Memory B cell (primary cell): ENCODE measurements around the gene BARHL1.

Source experiments
- ATAC-seq: fragments of 150-1000 bp; cut with Tn5 transposase; 2 replicates; pipeline ENCODE4 v1.10.0; 2021; ENCODE audit warnings: low read depth, mild to moderate bottlenecking, moderate library complexity
- DNase-seq, 2 donors: peaks; one replicate each; pipeline ENCODE4 v3.0.0; 2022; ENCODE audit warnings: low spot score in 2 of 2
- H3K27ac Mint-ChIP-seq: one replicate; pipeline ENCODE4 v1.8.0; 2022; ENCODE audit warnings: mild to moderate bottlenecking, moderate library complexity, mixed read lengths
- H3K27me3 Mint-ChIP-seq: one replicate; pipeline ENCODE4 v1.8.0; 2022; ENCODE audit warnings: mixed read lengths
- H3K36me3 Mint-ChIP-seq: one replicate; pipeline ENCODE4 v1.8.0; 2022; ENCODE audit warnings: mild to moderate bottlenecking, mixed read lengths
- H3K4me1 Mint-ChIP-seq: one replicate; pipeline ENCODE4 v1.8.0; 2022; ENCODE audit warnings: mixed read lengths
- H3K4me3 Mint-ChIP-seq: one replicate; pipeline ENCODE4 v1.8.0; 2022; ENCODE audit warnings: mild to moderate bottlenecking, moderate library complexity, mixed read lengths
- H3K9me3 Mint-ChIP-seq: one replicate; pipeline ENCODE4 v1.8.0; 2022; ENCODE audit warnings: mixed read lengths

BARHL1 gene

DNA sequence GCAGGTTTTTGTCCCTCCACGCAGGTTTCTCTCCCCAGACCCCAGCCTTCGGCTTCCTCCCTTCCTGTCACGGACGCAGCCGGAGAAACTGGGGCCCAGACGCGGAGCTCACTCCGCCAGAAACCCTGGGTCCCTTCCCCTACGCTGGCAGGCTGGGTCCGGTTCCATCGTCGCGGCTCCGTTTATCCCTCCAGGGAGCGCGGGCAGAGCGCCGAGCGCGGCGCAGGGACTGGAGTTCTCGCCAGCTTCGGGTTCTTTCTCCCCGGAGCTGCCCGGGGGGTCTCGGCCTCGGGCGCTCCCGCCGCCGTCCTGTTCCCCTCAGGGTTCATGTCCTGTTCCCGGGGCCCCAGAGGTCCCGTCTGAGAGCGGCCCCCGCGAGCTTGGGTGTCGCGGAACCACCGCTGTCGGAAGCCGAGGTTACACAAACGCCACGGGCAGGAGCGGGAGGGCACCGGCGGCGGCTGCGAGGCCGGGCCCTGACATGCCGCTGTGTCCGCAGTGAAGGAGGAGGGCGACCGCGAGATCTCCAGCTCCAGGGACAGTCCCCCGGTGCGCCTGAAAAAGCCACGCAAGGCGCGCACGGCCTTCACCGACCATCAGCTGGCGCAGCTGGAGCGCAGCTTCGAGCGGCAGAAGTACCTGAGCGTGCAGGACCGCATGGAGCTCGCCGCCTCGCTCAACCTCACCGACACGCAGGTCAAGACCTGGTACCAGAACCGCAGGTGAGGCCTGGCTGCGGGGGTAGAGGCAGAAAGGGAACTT is 4.6 kb downstream of the BARHL1 start:
- DNase-seq (no peak), ATAC-seq (no peak)
- H3K36me3 Mint-ChIP-seq = peaks cover 4% of the 10 kb centered on the region
- peaks cover 23% of the 10 kb centered on the region for H3K27me3 Mint-ChIP-seq
- no peaks in the 10 kb centered on the region for H3K9me3 Mint-ChIP-seq
- peaks cover 17% of the 10 kb centered on the region for H3K4me1 Mint-ChIP-seq
- H3K4me3 Mint-ChIP-seq = no peak overlapping the region
- H3K27ac Mint-ChIP-seq = peak overlapping the region; percentile 54

GRCh38 chr9:132587592-132587955 is 5.2 kb downstream of the BARHL1 start:
- H3K4me3 Mint-ChIP-seq = no peak overlapping the region
- H3K27me3 Mint-ChIP-seq = peaks cover 23% of the 10 kb centered on the region
- no peaks in the 10 kb centered on the region for H3K9me3 Mint-ChIP-seq

GRCh38 chr9:132588098-132588497 is 5.7 kb downstream of the BARHL1 start:
- Mint-ChIP-seq H3K27ac (peak overlapping the region; percentile 7), H3K4me3 (no peak overlapping the region), H3K36me3 (peaks cover 4% of the 10 kb centered on the region), H3K4me1 (peaks cover 17% of the 10 kb centered on the region), H3K27me3 (peaks cover 21% of the 10 kb centered on the region), H3K9me3 (no peaks in the 10 kb centered on the region)
- ATAC-seq = no peak
- no peak for DNase-seq

More at GRCh38 chr9:132587592-132587955, 5.2 kb downstream of the BARHL1 start:
- H3K4me1 Mint-ChIP-seq = peaks cover 17% of the 10 kb centered on the region
- DNase-seq (no peak), ATAC-seq (no peak)
- H3K36me3 Mint-ChIP-seq = peaks cover 4% of the 10 kb centered on the region
- H3K27ac Mint-ChIP-seq = no peak overlapping the region

DNA sequence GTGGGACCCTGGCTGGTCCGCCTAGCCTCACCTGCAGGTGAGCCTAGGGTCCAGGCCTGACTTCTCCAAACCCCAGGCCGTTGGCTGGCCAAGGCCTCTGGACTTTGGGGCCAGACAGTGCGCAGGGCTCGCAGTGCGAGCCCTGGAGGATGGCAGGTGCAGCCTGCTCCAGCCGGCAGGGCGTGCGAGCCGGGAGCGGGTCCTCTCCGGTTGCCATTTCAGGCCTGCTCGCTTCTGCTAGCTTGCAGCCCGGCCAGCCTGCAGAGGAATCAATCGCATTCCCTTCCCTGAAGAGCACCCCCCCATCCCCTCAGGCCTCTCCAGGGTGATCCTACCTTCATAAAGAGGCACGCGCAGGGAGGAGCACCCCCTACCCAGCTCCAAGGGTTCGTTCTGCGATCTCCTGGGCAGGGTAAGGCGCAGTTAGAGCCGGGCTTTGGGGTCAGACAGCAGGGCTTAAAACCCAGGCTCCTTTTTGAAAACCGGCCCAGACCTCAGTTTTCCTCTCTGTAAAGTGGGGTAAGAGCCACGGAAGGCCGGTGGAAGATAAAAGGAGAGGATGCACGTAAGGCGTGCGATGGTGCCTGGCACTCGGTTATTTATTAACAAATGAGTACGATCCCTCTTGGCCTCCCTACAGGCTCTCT is 6.2 kb downstream of the BARHL1 start:
- no peak overlapping the region for H3K4me3 Mint-ChIP-seq
- peaks cover 22% of the 10 kb centered on the region for H3K27me3 Mint-ChIP-seq
- H3K27ac Mint-ChIP-seq = peak overlapping the region; percentile 7

GRCh38 chr9:132589148-132590036 is 7.0 kb downstream of the BARHL1 start:
- no peaks in the 10 kb centered on the region for H3K9me3 Mint-ChIP-seq
- peaks cover 12% of the 10 kb centered on the region for H3K36me3 Mint-ChIP-seq
- no peak overlapping the region for H3K4me3 Mint-ChIP-seq
- ATAC-seq (no peak), DNase-seq (no peak)
- peaks cover 20% of the 10 kb centered on the region for H3K27me3 Mint-ChIP-seq
- no peak overlapping the region for H3K27ac Mint-ChIP-seq
- peaks cover 17% of the 10 kb centered on the region for H3K4me1 Mint-ChIP-seq

More for the DNA sequence above, 6.2 kb downstream of the BARHL1 start:
- DNase-seq = no peak
- Mint-ChIP-seq H3K36me3 (peaks cover 6% of the 10 kb centered on the region), H3K4me1 (peaks cover 17% of the 10 kb centered on the region), H3K9me3 (no peaks in the 10 kb centered on the region)
- ATAC-seq = no peak

DNA sequence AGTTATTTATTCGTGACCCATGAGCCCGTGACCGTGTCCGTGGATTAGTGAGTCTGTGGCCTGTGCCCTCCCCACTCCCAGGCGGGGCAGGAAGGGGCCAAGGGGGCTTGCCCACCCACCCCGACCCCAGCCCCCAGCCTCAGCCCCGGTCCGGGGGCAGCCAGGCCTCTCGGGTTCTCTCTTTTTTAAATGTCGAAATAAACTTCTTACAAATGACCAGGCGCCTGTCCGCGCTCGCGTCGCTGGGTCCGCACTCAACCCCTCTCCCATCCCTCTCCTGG is 7.6 kb downstream of the BARHL1 start:
- Mint-ChIP-seq H3K27ac (peak overlapping the region; percentile 72), H3K4me3 (no peak overlapping the region), H3K9me3 (no peaks in the 10 kb centered on the region), H3K36me3 (peaks cover 16% of the 10 kb centered on the region), H3K4me1 (peaks cover 17% of the 10 kb centered on the region), H3K27me3 (peaks cover 20% of the 10 kb centered on the region)
- DNase-seq (no peak), ATAC-seq (no peak)

GRCh38 chr9:132590318-132591182 is 8.1 kb downstream of the BARHL1 start:
- Mint-ChIP-seq H3K4me3 (no peak overlapping the region), H3K27me3 (peaks cover 20% of the 10 kb centered on the region)
- ATAC-seq = no peak

DNA sequence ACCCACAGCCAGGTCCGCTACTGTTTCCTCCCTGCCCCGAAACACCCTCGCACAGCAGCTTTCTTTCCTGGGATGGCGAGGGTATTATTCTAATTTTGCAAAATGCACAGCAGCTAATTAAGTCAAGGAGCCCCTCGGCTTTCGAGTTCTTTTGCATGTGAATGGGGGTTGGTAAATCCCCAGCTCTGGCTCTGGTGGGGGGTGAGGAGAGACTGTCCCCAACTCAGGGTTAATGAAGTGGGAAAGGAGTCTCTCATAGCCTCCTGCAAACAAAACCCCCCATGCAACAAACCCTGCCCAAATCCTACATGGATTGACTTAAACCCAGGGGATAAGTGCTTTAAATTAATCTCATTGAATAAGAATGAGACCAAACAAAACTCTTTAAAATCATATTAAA is 8.8 kb downstream of the BARHL1 start:
- Mint-ChIP-seq H3K27me3 (peaks cover 17% of the 10 kb centered on the region), H3K4me1 (peaks cover 13% of the 10 kb centered on the region), H3K36me3 (peaks cover 26% of the 10 kb centered on the region), H3K9me3 (no peaks in the 10 kb centered on the region), H3K4me3 (no peak overlapping the region), H3K27ac (peak overlapping the region; percentile 60)
- ATAC-seq = no peak
- no peak for DNase-seq

More at GRCh38 chr9:132590318-132591182, 8.1 kb downstream of the BARHL1 start:
- DNase-seq = no peak
- Mint-ChIP-seq H3K27ac (peak overlapping the region; percentile 72), H3K4me1 (peaks cover 17% of the 10 kb centered on the region), H3K36me3 (peaks cover 20% of the 10 kb centered on the region), H3K9me3 (no peaks in the 10 kb centered on the region)

DNA sequence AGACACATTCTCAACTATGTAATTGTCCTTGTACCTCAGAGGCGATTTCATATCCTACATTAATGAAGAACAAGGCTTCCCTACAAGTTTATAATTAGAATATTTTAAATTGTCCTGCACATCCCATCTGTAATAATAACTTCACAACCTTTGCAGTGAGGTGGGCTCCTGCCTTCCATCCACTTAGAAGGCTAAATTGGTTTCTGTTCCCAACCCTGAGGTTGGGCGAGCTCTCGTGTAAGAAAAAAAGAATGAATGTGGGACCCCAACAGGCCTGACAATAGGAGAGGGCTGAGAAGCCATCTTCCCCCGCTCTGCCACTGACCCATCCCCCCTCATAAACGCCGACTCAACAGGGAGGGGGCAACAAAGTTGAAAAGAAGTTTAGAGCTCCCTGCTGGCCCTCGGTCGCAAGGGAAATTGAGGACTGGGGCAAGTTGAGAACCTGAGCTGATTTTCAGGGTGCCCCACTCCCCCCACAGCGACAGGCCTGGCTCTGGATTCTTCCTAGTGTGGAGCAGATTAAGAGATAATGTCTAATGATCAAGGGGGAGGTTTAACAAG is 9.4 kb downstream of the BARHL1 start:
- Mint-ChIP-seq H3K27me3 (peaks cover 18% of the 10 kb centered on the region), H3K4me1 (peaks cover 12% of the 10 kb centered on the region), H3K27ac (no peak overlapping the region), H3K9me3 (no peaks in the 10 kb centered on the region), H3K36me3 (peaks cover 31% of the 10 kb centered on the region), H3K4me3 (no peak overlapping the region)
- ATAC-seq (no peak), DNase-seq (no peak)

DNA sequence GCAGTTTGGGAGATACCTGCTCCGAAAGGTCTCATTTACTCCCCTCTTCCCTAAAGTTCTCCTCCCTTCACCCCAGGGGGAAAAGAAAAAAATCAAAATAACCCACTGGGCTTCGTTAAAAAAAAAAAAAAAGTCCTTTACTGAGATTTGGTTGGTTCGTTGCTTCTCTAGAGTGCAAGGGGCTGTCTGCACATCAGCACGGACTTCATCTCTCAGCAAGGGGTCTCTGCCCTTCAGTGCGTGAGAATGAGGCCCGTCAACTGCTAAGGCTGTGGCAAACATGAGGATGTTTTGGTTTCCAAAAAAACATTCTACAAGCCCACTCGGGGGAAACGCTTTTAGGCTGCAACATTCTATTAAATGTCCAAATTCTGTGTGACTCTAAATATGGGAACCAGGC is 10.0 kb downstream of the BARHL1 start:
- peaks cover 31% of the 10 kb centered on the region for H3K36me3 Mint-ChIP-seq
- ATAC-seq (no peak), DNase-seq (no peak)
- H3K27ac Mint-ChIP-seq = no peak overlapping the region
- no peak overlapping the region for H3K4me3 Mint-ChIP-seq
- peaks cover 18% of the 10 kb centered on the region for H3K27me3 Mint-ChIP-seq
- no peaks in the 10 kb centered on the region for H3K9me3 Mint-ChIP-seq
- H3K4me1 Mint-ChIP-seq = peaks cover 12% of the 10 kb centered on the region

- no peaks in the 10 kb centered on the region for H3K9me3 Mint-ChIP-seq
- peaks cover 9% of the 10 kb centered on the region for H3K4me1 Mint-ChIP-seq
- ATAC-seq = no peak
- peaks cover 15% of the 10 kb centered on the region for H3K27me3 Mint-ChIP-seq
- H3K36me3 Mint-ChIP-seq = peaks cover 36% of the 10 kb centered on the region
- no peak overlapping the region for H3K27ac Mint-ChIP-seq
- DNase-seq = no peak
- H3K4me3 Mint-ChIP-seq = no peak overlapping the region
These were observed 12.0 kb downstream of the BARHL1 start for GRCh38 chr9:132594412-132594811.

- H3K27ac Mint-ChIP-seq = no peak overlapping the region
- peaks cover 10% of the 10 kb centered on the region for H3K27me3 Mint-ChIP-seq
- no peaks in the 10 kb centered on the region for H3K9me3 Mint-ChIP-seq
- H3K4me3 Mint-ChIP-seq = no peak overlapping the region
- DNase-seq (no peak), ATAC-seq (no peak)
- peaks cover 4% of the 10 kb centered on the region for H3K4me1 Mint-ChIP-seq
- peaks cover 41% of the 10 kb centered on the region for H3K36me3 Mint-ChIP-seq
These were observed 12.9 kb downstream of the BARHL1 start for GRCh38 chr9:132595319-132595718.

GRCh38 chr9:132596200-132596599 is 13.8 kb downstream of the BARHL1 start:
- Mint-ChIP-seq H3K4me1 (no peaks in the 10 kb centered on the region), H3K9me3 (no peaks in the 10 kb centered on the region), H3K36me3 (peaks cover 49% of the 10 kb centered on the region), H3K4me3 (no peak overlapping the region), H3K27me3 (peaks cover 8% of the 10 kb centered on the region), H3K27ac (no peak overlapping the region)
- ATAC-seq (no peak), DNase-seq (no peak)
